SK-N-MC (cell line): ENCODE data around the gene NDUFA13.

Source experiments
- DNase-seq: peaks from one replicate; pipeline ENCODE4 v3.0.0-alpha.2; 2011; ENCODE audit warnings: low read depth, low spot score
- H3K27ac ChIP-seq: fragments of 200-600 bp; sonication (generic); 2 replicates; pipeline ENCODE4 v1.5.1; 2016; ENCODE audit warnings: mixed run types
- H3K36me3 ChIP-seq: fragments of 200-600 bp; sonication (generic); 2 replicates; pipeline ENCODE4 v1.6.1; 2017; ENCODE audit warnings: antibody characterized with exemption, low read length, mixed read lengths; ENCODE audit not compliant: insufficient read depth
- H3K4me3 ChIP-seq: fragments of 200-600 bp; sonication (generic); 2 replicates; pipeline ENCODE4 v1.5.1; 2016
- H3K9ac ChIP-seq: fragments of 200-600 bp; sonication (generic); 2 replicates; pipeline ENCODE4 v1.8.0; 2017; ENCODE audit warnings: mixed run types, mixed read lengths; ENCODE audit not compliant: insufficient read length
- H3K9me3 ChIP-seq: fragments of 200-600 bp; sonication (generic); 2 replicates; pipeline ENCODE4 v1.6.1; 2017; ENCODE audit warnings: low read depth, mild to moderate bottlenecking, antibody characterized with exemption, low read length, moderate library complexity, mixed read lengths
- EZH2 ChIP-seq: fragments of 200-600 bp; sonication (generic); IDR thresholded peaks from one replicate; pipeline ENCODE4 v1.6.1; 2017; ENCODE audit warnings: antibody characterized with exemption
- FOXP2 ChIP-seq: optimal IDR thresholded peaks from 2 replicates; pipeline ENCODE3; 2011; ENCODE audit warnings: mild to moderate bottlenecking, moderate library complexity; ENCODE audit not compliant: insufficient read depth; ENCODE audit errors: extremely low read length, control extremely low read depth
- POLR2AphosphoS5 ChIP-seq: IDR thresholded peaks from 2 replicates; pipeline ENCODE4 v1.6.1; 2012; ENCODE audit warnings: mild to moderate bottlenecking, low read depth, low read length, borderline replicate concordance

The NDUFA13 gene

DNA sequence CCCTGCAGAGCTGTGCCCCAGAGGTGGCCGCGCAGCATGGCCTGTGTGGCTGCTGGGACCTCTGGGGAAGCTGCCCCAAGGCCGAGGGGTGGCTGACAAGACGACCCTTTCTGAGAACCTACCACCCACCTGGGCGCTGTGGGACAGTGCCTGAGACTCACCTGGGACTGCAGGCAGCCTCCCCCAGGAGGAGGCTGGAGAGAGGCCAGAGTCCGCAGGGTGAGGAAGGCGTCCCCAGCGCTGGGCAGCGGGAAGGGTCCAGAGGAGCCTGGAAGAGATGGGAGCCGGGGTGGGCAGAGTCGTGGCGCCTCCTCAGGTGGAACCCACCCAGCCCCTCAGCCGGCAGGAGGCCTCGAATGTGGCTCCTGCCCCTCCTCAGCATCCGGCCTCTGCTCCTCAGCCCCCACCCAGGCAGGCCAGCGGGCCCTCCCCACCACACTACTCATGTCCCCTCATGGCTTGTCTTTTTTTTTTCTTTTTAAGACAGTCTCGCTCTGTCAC lies 47.4 kb downstream of the NDUFA13 start:
- H3K9ac ChIP-seq, result no peak overlapping the region
- H3K9me3 ChIP-seq, result no peaks in the 10 kb centered on the region
- no peak overlapping the region for H3K4me3 ChIP-seq
- TF ChIP-seq EZH2 (no peak), POLR2AphosphoS5 (no peak), FOXP2 (no peak)
- DNase-seq, result no peak
- H3K36me3 ChIP-seq, result no peaks in the 10 kb centered on the region
- H3K27ac ChIP-seq, result no peak overlapping the region

DNA sequence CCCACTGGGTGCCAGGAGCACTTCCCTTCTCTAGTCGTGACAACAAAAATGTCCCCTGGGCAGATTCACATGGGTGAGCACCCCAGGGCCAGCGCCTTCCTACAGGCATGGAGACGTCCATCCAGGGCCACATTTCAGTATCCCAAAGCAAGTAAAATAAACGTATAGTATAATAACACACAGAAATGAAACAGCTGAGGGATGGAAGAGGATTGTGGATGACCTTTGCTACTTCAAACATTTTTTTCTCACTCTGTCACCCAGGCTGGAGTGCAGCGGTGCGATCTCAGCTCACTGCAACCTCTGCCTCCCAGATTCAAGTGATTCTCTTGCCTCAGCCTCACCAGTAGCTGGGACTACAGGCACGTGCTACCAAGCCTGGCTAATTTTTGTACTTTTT lies 50.3 kb downstream of the NDUFA13 start:
- no peak for DNase-seq
- H3K9me3 ChIP-seq, result no peaks in the 10 kb centered on the region
- TF ChIP-seq POLR2AphosphoS5 (no peak), FOXP2 (no peak), EZH2 (no peak)

DNA sequence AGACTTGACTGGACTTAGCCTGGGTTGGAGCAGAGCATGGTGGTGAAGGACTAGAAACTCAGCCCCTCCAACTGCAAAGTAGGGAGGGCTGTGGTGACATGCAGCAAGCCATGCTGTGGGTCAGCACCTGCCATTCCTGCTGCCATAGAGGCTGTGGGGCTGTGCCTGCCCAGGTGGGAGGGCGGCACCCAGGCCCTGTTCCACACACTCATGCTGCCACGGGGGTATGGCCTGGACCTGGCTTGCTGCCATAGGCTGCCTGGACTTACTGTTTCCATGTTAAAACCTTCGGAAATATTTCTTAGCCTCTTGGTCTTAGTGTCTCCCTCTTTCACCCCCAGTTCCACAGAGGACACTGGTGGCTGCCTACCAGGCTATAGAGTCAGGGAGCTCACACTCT lies 51.4 kb downstream of the NDUFA13 start:
- Histone ChIP-seq H3K9me3 (no peaks in the 10 kb centered on the region), H3K27ac (no peak overlapping the region), H3K9ac (no peak overlapping the region), H3K36me3 (no peaks in the 10 kb centered on the region; the same call in 1 of the 2 replicates), H3K4me3 (no peak overlapping the region)
- TF ChIP-seq FOXP2 (no peak), POLR2AphosphoS5 (no peak), EZH2 (no peak)
- no peak for DNase-seq

More for the DNA sequence above, 50.3 kb downstream of the NDUFA13 start:
- Histone ChIP-seq H3K9ac (no peak overlapping the region), H3K36me3 (no peaks in the 10 kb centered on the region; the same call in 1 of the 2 replicates), H3K27ac (no peak overlapping the region), H3K4me3 (no peak overlapping the region)

DNA sequence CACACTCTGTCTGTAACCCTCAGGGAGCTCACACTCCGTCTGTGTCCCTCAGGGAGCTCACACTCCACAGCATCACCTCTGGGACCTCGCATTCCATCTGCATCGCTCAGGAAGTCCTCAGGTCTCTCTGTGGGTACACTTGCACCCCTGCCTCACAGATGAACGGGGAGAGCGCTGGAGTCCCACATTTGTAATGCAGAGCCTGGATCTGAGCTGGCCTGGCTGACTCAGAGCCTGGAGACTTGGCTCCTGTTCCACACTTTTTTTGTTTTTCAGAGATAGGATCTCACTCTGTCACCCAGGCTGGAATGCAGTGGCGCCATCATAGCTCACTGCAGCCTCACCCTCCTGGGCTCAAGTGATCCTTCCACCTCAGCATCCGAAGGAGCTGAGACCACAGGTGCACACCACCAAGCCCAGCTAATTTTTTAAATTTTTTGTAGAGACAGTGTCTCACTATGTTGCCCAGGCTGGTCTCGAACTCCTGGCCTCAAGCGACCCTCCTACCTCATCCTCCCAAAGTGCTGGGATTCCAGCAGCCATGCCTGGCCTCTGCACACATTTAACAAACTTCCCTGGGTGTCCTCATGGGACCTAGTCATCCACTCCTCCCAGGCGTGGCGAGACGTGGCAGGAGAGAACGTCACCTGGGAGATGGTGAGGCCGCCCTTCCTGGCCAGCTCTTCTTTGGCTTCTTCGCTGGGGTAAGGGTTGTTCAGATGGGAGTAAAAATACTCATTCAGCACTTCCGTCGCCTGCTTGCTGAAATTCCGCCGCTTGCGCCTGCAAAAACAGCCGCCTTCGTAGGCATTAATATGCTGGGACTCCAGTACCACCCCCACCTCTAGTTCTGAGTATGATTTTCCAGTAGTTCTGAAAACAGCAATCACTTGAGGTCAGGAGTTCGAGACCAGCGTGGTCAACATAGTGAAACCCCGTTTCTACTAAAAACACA lies 53.1 kb downstream of the NDUFA13 start:
- Histone ChIP-seq H3K4me3 (no peak overlapping the region), H3K36me3 (no peaks in the 10 kb centered on the region; the same call in 1 of the 2 replicates), H3K27ac (no peak overlapping the region), H3K9me3 (no peaks in the 10 kb centered on the region), H3K9ac (no peak overlapping the region)
- TF ChIP-seq FOXP2 (no peak), EZH2 (no peak), POLR2AphosphoS5 (no peak)
- no peak for DNase-seq

DNA sequence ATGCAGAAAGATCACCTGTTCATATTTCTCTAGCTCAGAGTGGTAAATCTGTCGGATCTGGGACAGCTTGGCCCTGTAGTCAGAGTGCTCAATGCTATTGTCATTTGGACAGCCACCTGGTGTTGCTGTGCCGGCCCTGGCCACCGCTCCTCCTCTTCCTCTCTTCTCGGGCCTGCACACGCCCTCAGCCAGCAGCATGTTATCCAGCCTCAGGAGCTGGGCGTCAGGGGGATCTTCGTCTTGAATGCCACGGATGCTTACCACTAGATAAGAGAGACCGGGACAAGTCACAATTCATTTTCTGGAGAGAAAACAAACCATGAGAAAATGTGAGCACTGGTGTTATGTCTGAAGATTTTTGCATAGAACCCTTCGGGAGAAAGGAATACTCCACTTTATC lies 54.5 kb downstream of the NDUFA13 start:
- no peak overlapping the region for H3K9ac ChIP-seq
- no peak for DNase-seq
- no peak for TF ChIP-seq FOXP2
- TF ChIP-seq EZH2, result no peak
- no peak for TF ChIP-seq POLR2AphosphoS5

DNA sequence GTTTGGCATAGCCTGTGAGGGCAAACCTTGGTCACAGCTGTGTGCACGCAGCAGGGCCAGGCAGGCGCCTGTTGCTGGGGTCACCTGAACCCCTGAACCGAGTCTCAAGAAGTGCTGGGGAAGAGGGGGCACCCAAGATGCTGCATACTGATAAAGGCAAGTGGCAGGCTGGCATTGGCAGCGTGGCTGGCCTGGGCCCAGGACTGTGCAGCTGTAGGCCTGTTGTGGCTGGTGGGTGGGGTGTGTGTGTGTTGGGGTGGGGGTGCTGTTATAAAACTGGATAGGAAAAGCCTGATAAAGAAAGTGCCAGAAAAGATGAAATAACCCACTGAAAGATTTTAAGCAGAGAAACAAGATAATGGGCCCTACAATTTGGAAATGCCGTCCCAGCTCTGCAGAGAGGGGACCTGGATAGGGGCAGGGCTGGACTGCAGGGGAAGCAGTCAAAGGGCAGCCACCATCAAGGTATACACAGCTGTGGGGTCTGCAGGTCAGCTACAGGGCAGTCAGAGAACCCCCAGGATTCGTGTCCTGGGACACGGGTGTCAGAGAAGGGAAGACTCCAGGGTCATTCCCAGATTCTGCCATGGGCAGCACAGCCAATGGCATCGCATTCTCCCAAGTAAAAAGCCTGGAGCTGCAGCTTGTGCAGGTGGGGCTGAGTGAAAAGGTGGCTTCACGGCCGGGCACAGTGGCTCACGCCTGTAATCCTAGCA lies 55.2 kb downstream of the NDUFA13 start:
- DNase-seq, result no peak
- H3K9ac ChIP-seq, result no peak overlapping the region
- H3K36me3 ChIP-seq, result no peaks in the 10 kb centered on the region; the same call in 1 of the 2 replicates
- H3K4me3 ChIP-seq, result no peak overlapping the region
- no peaks in the 10 kb centered on the region for H3K9me3 ChIP-seq
- no peak for TF ChIP-seq POLR2AphosphoS5
- no peak for TF ChIP-seq EZH2
- no peak for TF ChIP-seq FOXP2
- no peak overlapping the region for H3K27ac ChIP-seq

More for the DNA sequence above, 54.5 kb downstream of the NDUFA13 start:
- Histone ChIP-seq H3K27ac (no peak overlapping the region), H3K36me3 (no peaks in the 10 kb centered on the region; the same call in 1 of the 2 replicates), H3K9me3 (no peaks in the 10 kb centered on the region), H3K4me3 (no peak overlapping the region)

DNA sequence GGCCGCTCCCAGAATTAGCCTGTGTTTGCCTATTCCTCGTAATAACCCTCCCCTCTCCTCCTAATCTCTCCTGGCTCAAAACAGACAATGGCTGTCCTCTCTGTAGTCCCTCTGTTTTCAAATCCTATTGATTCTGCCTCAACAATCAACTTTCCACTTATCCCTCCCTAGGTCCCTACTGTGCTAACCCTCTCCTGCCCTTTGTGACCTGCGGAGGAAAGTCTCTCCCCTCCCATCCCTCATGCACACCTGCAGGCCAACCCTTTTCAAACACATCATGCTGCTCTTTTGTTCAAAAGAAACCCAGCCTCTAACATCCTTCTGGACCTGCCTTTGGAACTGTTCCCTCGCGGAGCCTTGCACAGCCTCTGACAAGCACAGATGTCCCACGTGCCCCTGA lies 59.4 kb downstream of the NDUFA13 start:
- Histone ChIP-seq H3K4me3 (no peak overlapping the region), H3K27ac (no peak overlapping the region), H3K36me3 (no peaks in the 10 kb centered on the region), H3K9ac (no peak overlapping the region), H3K9me3 (no peaks in the 10 kb centered on the region)
- DNase-seq, result no peak
- TF ChIP-seq POLR2AphosphoS5, result no peak
- TF ChIP-seq FOXP2, result no peak
- no peak for TF ChIP-seq EZH2
